ENCODE results near the gene HSD17B12. TPM values are rescaled to one million over a fixed set of nuclear protein-coding genes. Genes with fewer than 3 reads are reported as not detected.

HSD17B12 gene
- total and polyA plus RNA-seq, 2 donors (not counting 3 experiments of a cell fraction or from before 2014, with no cell fraction given) = 41.5 to 96.5 TPM

DNA sequence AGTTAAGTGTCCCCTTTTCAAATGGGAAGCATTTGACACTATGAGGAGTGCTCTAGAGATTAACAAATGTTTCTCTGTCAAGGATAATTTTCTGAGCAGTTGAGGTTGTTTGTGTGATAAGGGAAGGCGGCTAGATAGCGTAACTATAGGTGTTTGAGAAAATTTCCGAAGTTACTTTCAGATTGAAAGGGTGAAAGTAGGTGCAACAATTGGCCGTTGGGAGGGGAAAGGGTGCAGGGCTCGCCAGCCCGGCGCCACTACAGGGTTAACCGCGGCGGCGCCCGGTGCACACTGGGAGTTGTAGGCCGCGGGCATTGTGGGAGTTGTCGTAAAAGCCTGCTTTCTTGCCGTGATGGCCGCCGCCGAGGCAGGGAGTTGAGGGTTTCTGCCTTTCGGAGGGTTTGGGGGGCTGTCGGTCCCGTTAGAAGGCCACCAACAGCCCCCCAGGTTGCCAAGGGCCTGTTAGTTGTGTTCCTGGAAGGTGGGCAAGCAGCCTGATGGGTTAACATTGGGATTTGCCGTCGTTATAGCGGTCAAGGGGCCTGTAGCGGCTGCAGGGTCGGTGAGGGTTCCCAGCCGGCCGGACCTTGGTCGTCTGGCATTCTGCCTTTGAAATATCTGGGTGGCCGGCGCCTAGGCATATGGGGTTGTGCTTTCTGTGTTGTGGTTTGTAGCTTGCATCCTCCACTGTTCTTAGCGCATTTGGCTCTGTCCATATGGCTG is 36.5 kb upstream of the HSD17B12 start:
- Histone ChIP-seq H2AFZ (ENCODE audit: low read depth, low read length) (peak overlapping the region; percentile 79), H3K4me2 (ENCODE audit: insufficient read depth, low read length) (peak overlapping the region; percentile 89), H3K79me2 (ENCODE audit: control insufficient read depth, insufficient read depth, low read length) (peaks cover 17% of the 10 kb centered on the region), H3K27me3 (ENCODE audit: control insufficient read depth in 2 of 2, insufficient read depth in 2 of 2, low read length in 2 of 2) (peaks cover 7 to 13% of the 10 kb centered on the region in 2 experiments), H3K36me3 (ENCODE audit: control insufficient read depth in 2 of 2, extremely low read depth in 1 of 2, insufficient read depth in 2 of 2, low read length in 2 of 2) (no peaks in the 10 kb centered on the region), H3K9ac (replicated peaks; ENCODE audit: extremely low read depth, insufficient read depth, low read length) (peak overlapping the region; percentile 77), H3K9me1 (replicated peaks; ENCODE audit: control insufficient read depth, extremely low read depth, insufficient read depth, low read length) (no peaks in the 10 kb centered on the region), H3K27ac (ENCODE audit: insufficient read depth, low read depth, low read length) (peak overlapping the region; percentile 47), H4K20me1 (replicated peaks; ENCODE audit: control insufficient read depth, extremely low read depth, insufficient read depth, low read length) (no peaks in the 10 kb centered on the region), H3K4me3 (replicated peaks in 1 of 3; ENCODE audit: insufficient read depth in 1 of 3, low read depth in 1 of 3, low read length in 3 of 3) (peak overlapping the region; percentile 39 to 92 (median 89)), H3K4me1 (ENCODE audit: control insufficient read depth, extremely low read depth, insufficient read depth, low read length) (peaks cover 13% of the 10 kb centered on the region), H3K9me3 (replicated peaks; ENCODE audit: control insufficient read depth, insufficient read depth, low read length) (no peaks in the 10 kb centered on the region)
- dilution Hi-C loops (cut with MboI; ENCODE audit: extremely low pct_ligation_motif_present, low sequenced_read_pairs) = no loop called here
- BruUV-seq (replicated peaks) = TSS peak; percentile 78
- ChIA-PET POLR2A (no interaction called here), CTCF (no interaction called here)
- FAIRE-seq = peak; percentile 67
- TF ChIP-seq JUN (IDR thresholded peaks at IDR 0.05; ENCODE audit: borderline replicate concordance, insufficient read depth, insufficient read length, low read depth) = no peak
- TF ChIP-seq POLR2A (IDR thresholded peaks at IDR 0.05; ENCODE audit: low read depth, low read length) = peak; percentile 83
- no peak for TF ChIP-seq MYC (IDR thresholded peaks at IDR 0.05; ENCODE audit: low read depth, low read length)
- TF ChIP-seq FOS (IDR thresholded peaks at IDR 0.05; ENCODE audit: borderline replicate concordance, insufficient read depth, low read length) = no peak
- peak; percentile 86 for TF ChIP-seq POLR2AphosphoS5 (IDR thresholded peaks at IDR 0.05; ENCODE audit: insufficient read depth, low read depth, low read length)
- TF ChIP-seq, protein P1, sequence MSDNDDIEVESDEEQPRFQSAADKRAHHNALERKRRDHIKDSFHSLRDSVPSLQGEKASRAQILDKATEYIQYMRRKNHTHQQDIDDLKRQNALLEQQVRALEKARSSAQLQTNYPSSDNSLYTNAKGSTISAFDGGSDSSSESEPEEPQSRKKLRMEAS (IDR thresholded peaks at IDR 0.05; ENCODE audit: insufficient read depth, insufficient read length) = no peak
- TF ChIP-seq GATA2 (IDR thresholded peaks at IDR 0.05; ENCODE audit: insufficient read depth, insufficient read length, low read depth, low read length) = no peak
- no peak for TF ChIP-seq EZH2 (IDR thresholded peaks at IDR 0.05; ENCODE audit: borderline replicate concordance, low read depth, low read length, severe bottlenecking)
- TF ChIP-seq, protein P2, sequence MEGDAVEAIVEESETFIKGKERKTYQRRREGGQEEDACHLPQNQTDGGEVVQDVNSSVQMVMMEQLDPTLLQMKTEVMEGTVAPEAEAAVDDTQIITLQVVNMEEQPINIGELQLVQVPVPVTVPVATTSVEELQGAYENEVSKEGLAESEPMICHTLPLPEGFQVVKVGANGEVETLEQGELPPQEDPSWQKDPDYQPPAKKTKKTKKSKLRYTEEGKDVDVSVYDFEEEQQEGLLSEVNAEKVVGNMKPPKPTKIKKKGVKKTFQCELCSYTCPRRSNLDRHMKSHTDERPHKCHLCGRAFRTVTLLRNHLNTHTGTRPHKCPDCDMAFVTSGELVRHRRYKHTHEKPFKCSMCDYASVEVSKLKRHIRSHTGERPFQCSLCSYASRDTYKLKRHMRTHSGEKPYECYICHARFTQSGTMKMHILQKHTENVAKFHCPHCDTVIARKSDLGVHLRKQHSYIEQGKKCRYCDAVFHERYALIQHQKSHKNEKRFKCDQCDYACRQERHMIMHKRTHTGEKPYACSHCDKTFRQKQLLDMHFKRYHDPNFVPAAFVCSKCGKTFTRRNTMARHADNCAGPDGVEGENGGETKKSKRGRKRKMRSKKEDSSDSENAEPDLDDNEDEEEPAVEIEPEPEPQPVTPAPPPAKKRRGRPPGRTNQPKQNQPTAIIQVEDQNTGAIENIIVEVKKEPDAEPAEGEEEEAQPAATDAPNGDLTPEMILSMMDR (IDR thresholded peaks at IDR 0.05; ENCODE audit: extremely low read depth in 1 of 2, insufficient read depth in 1 of 2, low read depth in 1 of 2, low read length in 2 of 2) = no peak
- peak; percentile 84 for DNase-seq (ENCODE audit: low read depth, low spot score)
- intact Hi-C loops (cut with micrococcal nuclease) = loop anchor here (2.0 to 5.0 kb wide), 3 partner anchors 37 to 209 kb away; partner anchors contain the start of gene HSD17B12

Measured in endothelial cell of umbilical vein (primary cell).